ENCODE results near the gene MFAP1.
"Not testable (repeated sequence)": the region's sequence is repeated elsewhere in the genome, so short reads cannot be mapped to it uniquely, and the experiment has no call there.

The MFAP1 gene, protein sequence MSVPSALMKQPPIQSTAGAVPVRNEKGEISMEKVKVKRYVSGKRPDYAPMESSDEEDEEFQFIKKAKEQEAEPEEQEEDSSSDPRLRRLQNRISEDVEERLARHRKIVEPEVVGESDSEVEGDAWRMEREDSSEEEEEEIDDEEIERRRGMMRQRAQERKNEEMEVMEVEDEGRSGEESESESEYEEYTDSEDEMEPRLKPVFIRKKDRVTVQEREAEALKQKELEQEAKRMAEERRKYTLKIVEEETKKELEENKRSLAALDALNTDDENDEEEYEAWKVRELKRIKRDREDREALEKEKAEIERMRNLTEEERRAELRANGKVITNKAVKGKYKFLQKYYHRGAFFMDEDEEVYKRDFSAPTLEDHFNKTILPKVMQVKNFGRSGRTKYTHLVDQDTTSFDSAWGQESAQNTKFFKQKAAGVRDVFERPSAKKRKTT

GRCh38 chr15:43824302-43825246, at the start of gene MFAP1:
MFAP1 (minus strand) TSS chr15:43824690; CDS start chr15:43824569, 121 bp downstream.
- H3K36me3 ChIP-seq (replicated peaks), result peaks cover 15% of the 10 kb centered on the region
- H3K4me1 ChIP-seq, result peaks cover 24% of the 10 kb centered on the region
- no peaks in the 10 kb centered on the region for H3K27me3 ChIP-seq (ENCODE audit: low read depth)
- in situ Hi-C loops (cut with MboI; ENCODE audit: low sequenced_read_pairs), result no loop called here
- H3K9me3 ChIP-seq, result peaks cover 3% of the 10 kb centered on the region; the same call in 1 of the 2 replicates
- H3K4me3 ChIP-seq, result peak within 1 kb of the TSS; percentile 74
- DNase-seq (ENCODE audit: low spot score in 2 of 2), result peak; percentile 94

- Histone ChIP-seq H3K36me3 (replicated peaks) (peaks cover 39% of the 10 kb centered on the region), H3K4me1 (peaks cover 6% of the 10 kb centered on the region), H3K4me3 (no peak overlapping the region), H3K9me3 (no peaks in the 10 kb centered on the region), H3K27me3 (ENCODE audit: low read depth) (no peaks in the 10 kb centered on the region)
- no peak for DNase-seq (ENCODE audit: low spot score in 2 of 2)
- in situ Hi-C loops (cut with MboI; ENCODE audit: low sequenced_read_pairs), result no loop called here
These were observed 49.2 kb upstream of the MFAP1 start for GRCh38 chr15:43873651-43874050.

GRCh38 chr15:43872416-43873020, 48.0 kb upstream of the MFAP1 start:
- no peaks in the 10 kb centered on the region for H3K9me3 ChIP-seq
- H3K4me1 ChIP-seq, result peaks cover 14% of the 10 kb centered on the region
- in situ Hi-C loops (cut with MboI; ENCODE audit: low sequenced_read_pairs), result no loop called here
- no peaks in the 10 kb centered on the region for H3K27me3 ChIP-seq (ENCODE audit: low read depth)
- peak; percentile 62 to 71 for DNase-seq (ENCODE audit: low spot score in 2 of 2)
- H3K36me3 ChIP-seq (replicated peaks), result peaks cover 34% of the 10 kb centered on the region
- H3K4me3 ChIP-seq, result no peak overlapping the region

GRCh38 chr15:43871835-43872234, 47.3 kb upstream of the MFAP1 start:
- in situ Hi-C loops (cut with MboI; ENCODE audit: low sequenced_read_pairs), result no loop called here

GRCh38 chr15:43868406-43868805, 43.9 kb upstream of the MFAP1 start:
- Histone ChIP-seq H3K36me3 (replicated peaks) (peaks cover 22% of the 10 kb centered on the region), H3K27me3 (ENCODE audit: low read depth) (no peaks in the 10 kb centered on the region), H3K9me3 (no peaks in the 10 kb centered on the region), H3K4me1 (peaks cover 15% of the 10 kb centered on the region), H3K4me3 (no peak overlapping the region)
- DNase-seq (ENCODE audit: low spot score in 2 of 2), result peak; percentile 54 to 98
- in situ Hi-C loops (cut with MboI; ENCODE audit: low sequenced_read_pairs), result no loop called here

More at GRCh38 chr15:43871835-43872234, 47.3 kb upstream of the MFAP1 start:
- DNase-seq (ENCODE audit: low spot score in 2 of 2), result no peak
- Histone ChIP-seq H3K4me1 (peaks cover 15% of the 10 kb centered on the region), H3K36me3 (replicated peaks) (peaks cover 33% of the 10 kb centered on the region), H3K27me3 (ENCODE audit: low read depth) (no peaks in the 10 kb centered on the region), H3K4me3 (no peak overlapping the region), H3K9me3 (no peaks in the 10 kb centered on the region)

DNA sequence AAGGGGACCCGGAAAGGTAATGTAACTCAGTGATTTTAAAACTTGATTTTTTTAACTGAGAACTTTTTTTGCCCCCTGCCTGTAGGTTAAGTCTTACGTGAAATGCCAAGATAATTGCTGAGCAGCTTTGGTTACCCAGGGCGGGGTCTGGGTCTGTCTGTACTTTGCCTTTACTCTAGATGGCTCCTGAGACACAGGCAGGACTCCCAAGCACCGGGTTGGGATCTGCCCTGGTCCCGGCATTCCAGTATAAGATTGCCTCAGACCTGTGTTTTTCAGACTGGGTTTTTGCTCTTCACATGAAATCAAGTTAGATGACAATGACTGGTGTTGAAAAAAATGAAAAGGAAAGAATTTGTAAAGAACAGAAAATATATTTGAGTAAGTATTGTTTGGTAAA, 42.6 kb upstream of the MFAP1 start:
- in situ Hi-C loops (cut with MboI; ENCODE audit: low sequenced_read_pairs), result no loop called here
- H3K9me3 ChIP-seq, result no peaks in the 10 kb centered on the region
- H3K27me3 ChIP-seq (ENCODE audit: low read depth), result no peaks in the 10 kb centered on the region
- peaks cover 15% of the 10 kb centered on the region for H3K4me1 ChIP-seq
- DNase-seq (ENCODE audit: low spot score in 2 of 2), result no peak
- H3K4me3 ChIP-seq, result no peak overlapping the region
- peaks cover 24% of the 10 kb centered on the region for H3K36me3 ChIP-seq (replicated peaks)

DNA sequence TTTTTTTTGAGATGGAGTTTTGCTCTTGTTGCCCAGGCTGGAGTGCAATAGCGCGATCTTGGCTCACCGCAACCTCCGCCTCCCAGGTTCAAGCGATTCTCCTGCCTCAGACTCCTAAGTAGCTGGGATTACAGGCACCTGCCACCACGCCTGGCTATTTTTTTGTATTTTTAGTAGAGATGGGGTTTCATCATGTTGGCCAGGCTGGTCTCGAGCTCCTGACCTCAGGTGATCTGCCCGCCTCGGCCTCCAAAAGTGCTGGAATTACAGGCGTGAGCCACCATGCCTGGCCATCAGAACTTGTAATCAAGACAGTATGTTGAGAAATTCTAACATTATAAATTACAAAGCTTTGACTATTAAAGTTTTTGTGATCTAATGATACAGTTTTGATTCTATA, 42.1 kb upstream of the MFAP1 start:
- Histone ChIP-seq H3K4me1 (peaks cover 15% of the 10 kb centered on the region), H3K36me3 (replicated peaks) (peaks cover 26% of the 10 kb centered on the region)
- DNase-seq (ENCODE audit: low spot score in 2 of 2); in situ Hi-C loops (cut with MboI; ENCODE audit: low sequenced_read_pairs); H3K4me3 ChIP-seq; H3K27me3 ChIP-seq (ENCODE audit: low read depth); H3K9me3 ChIP-seq: not testable (repeated sequence)

DNA sequence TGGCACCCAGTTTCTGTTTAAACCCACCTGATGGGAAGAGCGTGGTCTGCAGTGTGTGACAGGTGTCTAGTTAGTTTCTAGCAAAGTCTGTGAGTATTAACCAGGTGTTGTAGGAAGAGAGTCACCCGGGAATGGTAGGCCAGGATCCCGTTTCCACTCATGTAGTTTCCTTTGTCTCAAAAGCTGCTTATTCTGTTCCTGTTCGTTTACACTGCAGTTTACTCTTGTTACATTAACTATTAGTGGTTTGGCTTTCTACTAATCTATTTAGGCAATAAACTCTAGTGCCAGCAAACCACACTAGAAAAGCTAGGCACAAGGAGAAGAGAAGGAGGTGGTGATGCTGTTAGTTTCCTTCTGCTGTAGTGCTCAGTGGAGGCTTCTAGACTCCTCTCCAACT, 35.1 kb upstream of the MFAP1 start:
- no peaks in the 10 kb centered on the region for H3K9me3 ChIP-seq

GRCh38 chr15:43854801-43855200, 30.3 kb upstream of the MFAP1 start:
- Histone ChIP-seq H3K27me3 (ENCODE audit: low read depth) (no peaks in the 10 kb centered on the region), H3K4me1 (no peaks in the 10 kb centered on the region), H3K36me3 (replicated peaks) (peaks cover 57% of the 10 kb centered on the region), H3K4me3 (no peak overlapping the region), H3K9me3 (no peaks in the 10 kb centered on the region)
- in situ Hi-C loops (cut with MboI; ENCODE audit: low sequenced_read_pairs), result no loop called here
- no peak for DNase-seq (ENCODE audit: low spot score in 2 of 2)

More for the DNA sequence above, 35.1 kb upstream of the MFAP1 start:
- Histone ChIP-seq H3K4me1 (no peaks in the 10 kb centered on the region), H3K4me3 (no peak overlapping the region), H3K27me3 (ENCODE audit: low read depth) (no peaks in the 10 kb centered on the region), H3K36me3 (replicated peaks) (peaks cover 55% of the 10 kb centered on the region)
- in situ Hi-C loops (cut with MboI; ENCODE audit: low sequenced_read_pairs), result no loop called here
- DNase-seq (ENCODE audit: low spot score in 2 of 2), result no peak

- Histone ChIP-seq H3K4me3 (no peak overlapping the region), H3K4me1 (no peaks in the 10 kb centered on the region), H3K27me3 (ENCODE audit: low read depth) (no peaks in the 10 kb centered on the region), H3K36me3 (replicated peaks) (peaks cover 49% of the 10 kb centered on the region), H3K9me3 (no peaks in the 10 kb centered on the region)
- DNase-seq (ENCODE audit: low spot score in 2 of 2), result no peak
- in situ Hi-C loops (cut with MboI; ENCODE audit: low sequenced_read_pairs), result no loop called here
These were observed 28.1 kb upstream of the MFAP1 start for GRCh38 chr15:43852607-43853006.

DNA sequence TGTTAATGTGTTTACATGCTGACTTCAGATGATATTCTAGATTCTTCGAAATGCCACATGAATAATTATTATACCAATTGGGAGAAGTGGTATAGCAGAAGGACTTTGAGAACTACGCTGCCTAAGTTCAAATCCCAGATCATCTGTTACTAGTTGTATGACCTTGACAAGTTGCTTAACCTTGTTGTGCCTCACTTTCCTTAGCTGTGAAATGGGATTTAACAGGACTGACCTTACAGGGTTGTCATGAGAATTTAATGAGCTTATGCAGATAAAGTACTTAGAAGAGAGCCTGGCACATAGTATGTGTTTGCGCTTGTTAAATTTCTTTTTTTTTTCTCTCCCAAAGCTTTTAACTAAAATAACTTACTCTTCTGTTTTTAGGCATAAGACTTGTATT, 26.8 kb upstream of the MFAP1 start:
- Histone ChIP-seq H3K9me3 (no peaks in the 10 kb centered on the region), H3K4me3 (no peak overlapping the region), H3K27me3 (ENCODE audit: low read depth) (no peaks in the 10 kb centered on the region), H3K4me1 (no peaks in the 10 kb centered on the region), H3K36me3 (replicated peaks) (peaks cover 51% of the 10 kb centered on the region)
- DNase-seq (ENCODE audit: low spot score in 2 of 2), result no peak
- in situ Hi-C loops (cut with MboI; ENCODE audit: low sequenced_read_pairs), result no loop called here

- no peaks in the 10 kb centered on the region for H3K9me3 ChIP-seq
- DNase-seq (ENCODE audit: low spot score in 2 of 2), result no peak
- H3K4me3 ChIP-seq, result no peak overlapping the region
- H3K36me3 ChIP-seq (replicated peaks), result peaks cover 58% of the 10 kb centered on the region
- H3K27me3 ChIP-seq (ENCODE audit: low read depth), result no peaks in the 10 kb centered on the region
- H3K4me1 ChIP-seq, result no peaks in the 10 kb centered on the region
- in situ Hi-C loops (cut with MboI; ENCODE audit: low sequenced_read_pairs), result no loop called here
These were observed 20.9 kb upstream of the MFAP1 start for GRCh38 chr15:43845421-43845820.

DNA sequence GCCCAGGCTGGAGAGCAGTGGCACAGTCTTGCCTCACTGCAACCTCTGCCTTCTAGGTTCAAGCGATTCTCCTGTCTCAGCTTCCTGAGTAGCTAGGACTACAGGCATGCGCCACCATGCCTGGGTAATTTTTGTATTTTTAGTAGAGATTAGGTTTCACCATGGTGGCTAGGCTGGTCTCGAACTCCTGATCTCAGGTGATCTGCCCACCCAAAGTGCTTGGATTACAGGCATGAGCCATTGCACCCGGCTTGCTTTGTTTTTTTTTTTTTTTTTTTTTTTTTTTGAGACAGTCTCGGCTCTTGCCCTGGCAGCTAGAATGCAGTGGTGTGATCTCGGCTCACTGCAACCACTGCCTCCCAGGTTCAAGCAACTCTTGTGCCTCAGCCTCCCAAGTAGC, 8.0 kb upstream of the MFAP1 start:
- DNase-seq (ENCODE audit: low spot score in 2 of 2); H3K4me3 ChIP-seq; in situ Hi-C loops (cut with MboI; ENCODE audit: low sequenced_read_pairs); H3K9me3 ChIP-seq; H3K27me3 ChIP-seq (ENCODE audit: low read depth): not testable (repeated sequence)
- Histone ChIP-seq H3K36me3 (replicated peaks) (peaks cover 44% of the 10 kb centered on the region), H3K4me1 (peaks cover 35% of the 10 kb centered on the region)
